ENCODE results near the gene PRKCZ.

GRCh38 chr1:2119886-2120285 lies 69.7 kb downstream of the PRKCZ start:
- TF ChIP-seq CTCF (IDR thresholded peaks at IDR 0.05): no peak
- TF ChIP-seq POLR2A (IDR thresholded peaks at IDR 0.05): no peak
- no peak for TF ChIP-seq EP300 (IDR thresholded peaks at IDR 0.05)
